GM19043 (cell line): ENCODE measurements around the gene SH2B2.
A peak's percentile ranks its signal among the peaks of the same experiment; 100 is the strongest.
"Not testable (repeated sequence)": the region's sequence is repeated elsewhere in the genome, so short reads cannot be mapped to it uniquely, and the experiment has no call there.

ENCODE experiments used
- ATAC-seq: cut with Tn5 transposase; IDR thresholded peaks from one replicate; pipeline ENCODE4 v1.9.1; 2021; ENCODE audit warnings: low read depth; ENCODE audit not compliant: unreplicated experiment

The SH2B2 gene

GRCh38 chr7:102303669-102304422 is 17.2 kb downstream of the SH2B2 start:
- no peak for ATAC-seq

- no peak for ATAC-seq
Measured at GRCh38 chr7:102304668-102305067, 18.0 kb downstream of the SH2B2 start.

GRCh38 chr7:102305414-102306268 is 19.0 kb downstream of the SH2B2 start:
- ATAC-seq: no peak

GRCh38 chr7:102306916-102307677 is 20.4 kb downstream of the SH2B2 start:
- ATAC-seq: peak; percentile 79

- ATAC-seq: no peak
Measured at GRCh38 chr7:102310414-102310815, 23.7 kb downstream of the SH2B2 start.

- no peak for ATAC-seq
Measured at GRCh38 chr7:102312317-102312716, 25.6 kb downstream of the SH2B2 start.

GRCh38 chr7:102313997-102314780 is 27.5 kb downstream of the SH2B2 start:
- no peak for ATAC-seq

GRCh38 chr7:102317231-102318059 is 30.8 kb downstream of the SH2B2 start:
- ATAC-seq: no peak

GRCh38 chr7:102318482-102318971 is 31.9 kb downstream of the SH2B2 start:
- ATAC-seq: no peak

GRCh38 chr7:102319671-102320070 is 33.0 kb downstream of the SH2B2 start:
- no peak for ATAC-seq

GRCh38 chr7:102320181-102320580 is 33.5 kb downstream of the SH2B2 start:
- no peak for ATAC-seq

GRCh38 chr7:102320601-102321350 is 34.1 kb downstream of the SH2B2 start:
- ATAC-seq: no peak

- ATAC-seq: no peak
Measured at GRCh38 chr7:102321351-102322201, 34.9 kb downstream of the SH2B2 start.

- no peak for ATAC-seq
Measured at GRCh38 chr7:102322202-102322715, 35.6 kb downstream of the SH2B2 start.

GRCh38 chr7:102323914-102324195 is 37.2 kb downstream of the SH2B2 start:
- no peak for ATAC-seq

- not testable (repeated sequence) for ATAC-seq
Measured at GRCh38 chr7:102325106-102325505, 38.4 kb downstream of the SH2B2 start.

GRCh38 chr7:102326157-102326889 is 39.7 kb downstream of the SH2B2 start:
- ATAC-seq: no peak
